Fibroblast of lung (primary cell): Measurements from ENCODE around the gene NBPF12.
"Not testable (repeated sequence)": the region's sequence is repeated elsewhere in the genome, so short reads cannot be mapped to it uniquely, and the experiment has no call there.

ENCODE experiments used
- CTCF ChIP-seq, 2 donors: IDR thresholded peaks in 1 of 2; conservative IDR thresholded peaks in 1 of 2; 1 replicate in 1 of 2; 2 replicates in 1 of 2; pipeline ENCODE4 v1.5.1; 2011 to 2012; ENCODE audit warnings: low read length in 2 of 2, control low read depth in 1 of 2, inconsistent platforms in 1 of 2, low read depth in 1 of 2, mild to moderate bottlenecking in 1 of 2
- EZH2 ChIP-seq: IDR thresholded peaks from 2 replicates; pipeline ENCODE4 v1.5.1; 2012; ENCODE audit warnings: low read length, control low read depth, mild to moderate bottlenecking; ENCODE audit errors: missing control alignments

- TF ChIP-seq CTCF (conservative IDR thresholded peaks at IDR 0.05 in 1 of 2, IDR thresholded peaks at IDR 0.05 in 1 of 2; ENCODE audit: low read depth in 1 of 2, low read length in 2 of 2); EZH2: not testable (repeated sequence)
Measured at GRCh38 chr1:146938927-146939786, 1.0 kb downstream of the NBPF12 start.
